DOHH2 (cell line): Measurements from ENCODE around the gene RBMS3.

ENCODE experiments used
- CTCF ChIP-seq: fragments of 200-600 bp; sonication (generic); IDR thresholded peaks from one replicate; pipeline ENCODE4 v1.5.1; 2014; ENCODE audit warnings: antibody characterized with exemption, mild to moderate bottlenecking, low read depth, low read length; ENCODE audit not compliant: poor library complexity, severe bottlenecking
- EZH2phosphoT487 ChIP-seq: fragments of 200-600 bp; sonication (generic); IDR thresholded peaks from 2 replicates; pipeline ENCODE4 v1.6.1; 2017; ENCODE audit warnings: borderline replicate concordance, mild to moderate bottlenecking, antibody characterized with exemption, low read length, moderate library complexity, mixed read lengths

- TF ChIP-seq CTCF (no peak), EZH2phosphoT487 (no peak)
These were observed 22.7 kb upstream of the RBMS3 start for GRCh38 chr3:29258161-29258560.
